ENCODE data around the gene CDH13.
A peak's percentile ranks its signal among the peaks of the same experiment; 100 is the strongest.

CDH13 gene

DNA sequence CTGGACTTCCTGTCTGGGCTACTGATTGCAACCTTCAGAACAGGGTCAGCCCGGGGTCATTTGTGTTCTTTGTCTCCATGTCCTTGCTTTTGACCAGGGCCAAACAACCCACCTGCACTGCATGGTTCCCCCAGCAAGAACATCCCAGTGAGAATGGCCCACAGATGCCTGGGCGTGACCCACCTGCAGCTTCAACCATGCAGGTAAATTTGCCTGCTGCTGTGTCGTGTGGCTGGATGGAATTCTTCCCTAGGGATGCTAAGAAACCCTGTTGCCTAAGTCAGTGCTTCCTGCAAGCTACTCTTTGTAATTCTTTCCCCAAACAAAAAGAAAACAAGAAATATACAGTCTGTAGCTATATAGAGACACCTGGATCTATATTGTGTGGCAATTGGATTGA, 12.5 kb downstream of the CDH13 start:
- Histone ChIP-seq H3K9ac (ENCODE audit: low read length) (no peak overlapping the region), H3K14ac (ENCODE audit: low read length) (no peak overlapping the region), H3K36me3 (ENCODE audit: control insufficient read depth in 1 of 2, insufficient read depth in 2 of 2, low read length in 2 of 2) (no peaks in the 10 kb centered on the region)

DNA sequence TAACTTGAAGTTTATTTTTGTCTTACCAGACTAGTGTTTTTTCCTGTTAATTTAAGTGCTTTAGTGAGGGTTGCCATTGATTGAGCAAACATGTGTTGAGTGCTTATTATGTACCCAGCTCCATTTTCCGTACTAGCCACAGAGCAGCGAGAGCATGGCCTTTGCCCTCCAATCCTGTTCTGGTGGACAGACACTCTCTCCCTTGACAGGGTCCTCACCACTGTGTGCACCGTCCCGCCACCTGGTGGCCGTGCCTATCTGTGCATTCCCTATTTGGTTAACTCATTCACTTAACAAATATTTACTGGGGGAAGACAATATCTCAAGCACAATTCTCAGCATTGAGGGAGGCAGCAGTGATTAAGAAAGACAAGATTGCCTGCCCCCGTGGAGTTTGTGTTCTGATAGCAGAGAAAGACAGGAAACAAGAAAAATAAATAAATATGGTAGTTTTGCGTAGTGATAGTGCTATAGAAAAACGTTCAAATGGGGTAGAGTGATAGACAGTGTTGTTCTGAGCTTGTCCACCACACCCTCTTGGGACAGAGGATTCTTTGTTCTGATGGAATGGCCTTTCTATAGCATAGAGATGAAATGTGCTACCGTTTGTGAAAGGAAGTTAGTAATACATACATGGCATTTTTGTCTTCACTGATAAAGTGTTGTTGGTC, 13.0 kb downstream of the CDH13 start:
- Histone ChIP-seq H3K4ac (ENCODE audit: low read depth, low read length) (no peak overlapping the region), H3K9me3 (ENCODE audit: insufficient read depth, low read depth, low read length) (no peaks in the 10 kb centered on the region), H3K9ac (ENCODE audit: low read length) (no peak overlapping the region), H3K79me2 (ENCODE audit: control insufficient read depth, insufficient read depth, low read length, poor library complexity) (no peaks in the 10 kb centered on the region), H3K27me3 (ENCODE audit: insufficient read depth, low read length) (no peaks in the 10 kb centered on the region), H3K4me3 (ENCODE audit: low read depth, low read length) (no peak overlapping the region), H3K4me2 (ENCODE audit: low read length) (no peak overlapping the region), H2BK12ac (ENCODE audit: low read length) (no peak overlapping the region), H2BK120ac (ENCODE audit: insufficient read depth, low read length, poor library complexity) (no peak overlapping the region), H4K8ac (ENCODE audit: low read depth, low read length) (no peak overlapping the region), H3K4me1 (ENCODE audit: control insufficient read depth in 1 of 2, insufficient read depth in 2 of 2, low read length in 2 of 2) (peaks cover 8 to 13% of the 10 kb centered on the region in 2 experiments), H2AK5ac (ENCODE audit: low read length) (no peak overlapping the region), H4K91ac (ENCODE audit: low read depth, low read length) (no peak overlapping the region), H3K79me1 (ENCODE audit: low read length) (peaks cover 1% of the 10 kb centered on the region), H3K27ac (ENCODE audit: low read depth, low read length) (no peak overlapping the region), H2BK5ac (ENCODE audit: low read depth, low read length, poor library complexity) (no peak overlapping the region), H4K12ac (ENCODE audit: low read depth, low read length) (no peak overlapping the region), H3K23ac (ENCODE audit: low read length) (no peak overlapping the region), H3K36me3 (ENCODE audit: control insufficient read depth in 1 of 2, insufficient read depth in 2 of 2, low read length in 2 of 2) (no peaks in the 10 kb centered on the region), H3K14ac (ENCODE audit: low read length) (no peak overlapping the region), H3K18ac (ENCODE audit: low read length) (no peak overlapping the region), H2AFZ (ENCODE audit: insufficient read depth, low read length, poor library complexity) (no peak overlapping the region)
- WGBS (ENCODE audit: extremely low coverage, insufficient coverage, insufficient read length): no CpG with 5 or more reads among the region's 9 CpGs
- peak in 1 of 2 donors; percentile 35 for DNase-seq

More for the DNA sequence above, 12.5 kb downstream of the CDH13 start:
- H3K18ac ChIP-seq (ENCODE audit: low read length): no peak overlapping the region
- H4K91ac ChIP-seq (ENCODE audit: low read depth, low read length): no peak overlapping the region
- WGBS (ENCODE audit: extremely low coverage, insufficient coverage, insufficient read length): no CpG with 5 or more reads among the region's 3 CpGs
- H2AK5ac ChIP-seq (ENCODE audit: low read length): peak overlapping the region; percentile 29
- no peak overlapping the region for H4K12ac ChIP-seq (ENCODE audit: low read depth, low read length)
- H3K27ac ChIP-seq (ENCODE audit: low read depth, low read length): no peak overlapping the region
- no peaks in the 10 kb centered on the region for H3K79me2 ChIP-seq (ENCODE audit: control insufficient read depth, insufficient read depth, low read length, poor library complexity)
- no peak overlapping the region for H3K23ac ChIP-seq (ENCODE audit: low read length)
- H2BK120ac ChIP-seq (ENCODE audit: insufficient read depth, low read length, poor library complexity): no peak overlapping the region
- no peak overlapping the region for H3K4ac ChIP-seq (ENCODE audit: low read depth, low read length)
- H3K27me3 ChIP-seq (ENCODE audit: insufficient read depth, low read length): no peaks in the 10 kb centered on the region
- no peak overlapping the region for H2AFZ ChIP-seq (ENCODE audit: insufficient read depth, low read length, poor library complexity)
- DNase-seq: peak in 1 of 2 donors; percentile 10
- H3K4me2 ChIP-seq (ENCODE audit: low read length): no peak overlapping the region
- H2BK5ac ChIP-seq (ENCODE audit: low read depth, low read length, poor library complexity): no peak overlapping the region
- H4K8ac ChIP-seq (ENCODE audit: low read depth, low read length): no peak overlapping the region
- no peak overlapping the region for H2BK12ac ChIP-seq (ENCODE audit: low read length)
- H3K4me1 ChIP-seq (ENCODE audit: control insufficient read depth in 1 of 2, insufficient read depth in 2 of 2, low read length in 2 of 2): peaks cover 5 to 10% of the 10 kb centered on the region in 2 experiments
- peaks cover 2% of the 10 kb centered on the region for H3K79me1 ChIP-seq (ENCODE audit: low read length)
- H3K9me3 ChIP-seq (ENCODE audit: insufficient read depth, low read depth, low read length): no peaks in the 10 kb centered on the region
- no peak overlapping the region for H3K4me3 ChIP-seq (ENCODE audit: low read depth, low read length)

DNA sequence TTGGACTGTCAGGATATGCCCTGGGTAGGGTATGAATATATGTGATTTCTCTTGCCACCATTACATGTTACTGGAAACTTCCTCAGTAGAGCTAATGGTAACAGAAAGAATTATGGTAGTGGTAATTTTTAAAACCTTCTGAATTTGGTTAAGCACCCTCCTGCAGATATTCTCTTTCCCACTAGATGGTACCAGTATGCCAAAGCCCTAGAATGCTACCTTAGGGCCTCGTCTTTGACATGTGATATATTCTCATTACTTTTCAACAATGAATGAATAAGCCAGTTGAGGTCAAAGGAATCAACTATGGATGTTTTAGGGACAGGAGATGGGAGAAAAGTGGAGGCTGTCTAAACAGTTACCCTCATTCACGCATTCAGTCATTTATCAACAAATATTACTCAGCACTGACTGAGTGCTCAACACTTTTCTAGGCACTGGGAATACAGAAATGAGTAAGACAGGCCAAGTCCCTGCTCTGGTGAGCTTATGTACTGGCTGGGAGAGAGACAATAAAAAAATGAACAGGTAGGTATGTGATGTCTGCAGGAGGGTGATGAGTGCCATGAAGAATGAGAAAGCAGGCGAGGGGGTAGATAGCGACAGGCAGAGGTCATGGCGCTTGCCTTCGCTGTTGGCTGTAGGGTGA, 14.7 kb downstream of the CDH13 start:
- no peaks in the 10 kb centered on the region for H3K9me3 ChIP-seq (ENCODE audit: insufficient read depth, low read depth, low read length)
- no peak overlapping the region for H3K4ac ChIP-seq (ENCODE audit: low read depth, low read length)
- no peaks in the 10 kb centered on the region for H3K79me2 ChIP-seq (ENCODE audit: control insufficient read depth, insufficient read depth, low read length, poor library complexity)
- no peak overlapping the region for H2BK5ac ChIP-seq (ENCODE audit: low read depth, low read length, poor library complexity)
- H3K18ac ChIP-seq (ENCODE audit: low read length): no peak overlapping the region
- H3K23ac ChIP-seq (ENCODE audit: low read length): no peak overlapping the region
- H2BK120ac ChIP-seq (ENCODE audit: insufficient read depth, low read length, poor library complexity): no peak overlapping the region
- H2AK5ac ChIP-seq (ENCODE audit: low read length): no peak overlapping the region
- no peak overlapping the region for H3K27ac ChIP-seq (ENCODE audit: low read depth, low read length)
- H2BK12ac ChIP-seq (ENCODE audit: low read length): peak overlapping the region; percentile 13
- no peak overlapping the region for H3K4me2 ChIP-seq (ENCODE audit: low read length)
- DNase-seq: no peak
- H2AFZ ChIP-seq (ENCODE audit: insufficient read depth, low read length, poor library complexity): no peak overlapping the region
- no peak overlapping the region for H3K4me3 ChIP-seq (ENCODE audit: low read depth, low read length)
- H3K27me3 ChIP-seq (ENCODE audit: insufficient read depth, low read length): no peaks in the 10 kb centered on the region
- H3K79me1 ChIP-seq (ENCODE audit: low read length): peaks cover 2% of the 10 kb centered on the region
- peaks cover 12 to 16% of the 10 kb centered on the region in 2 experiments for H3K4me1 ChIP-seq (ENCODE audit: control insufficient read depth in 1 of 2, insufficient read depth in 2 of 2, low read length in 2 of 2)
- no peak overlapping the region for H3K14ac ChIP-seq (ENCODE audit: low read length)
- no peak overlapping the region for H3K9ac ChIP-seq (ENCODE audit: low read length)
- H4K8ac ChIP-seq (ENCODE audit: low read depth, low read length): no peak overlapping the region
- WGBS (ENCODE audit: extremely low coverage, insufficient coverage, insufficient read length): no CpG with 5 or more reads among the region's 6 CpGs
- no peaks in the 10 kb centered on the region for H3K36me3 ChIP-seq (ENCODE audit: control insufficient read depth in 1 of 2, insufficient read depth in 2 of 2, low read length in 2 of 2)
- no peak overlapping the region for H4K91ac ChIP-seq (ENCODE audit: low read depth, low read length)
- H4K12ac ChIP-seq (ENCODE audit: low read depth, low read length): no peak overlapping the region

GRCh38 chr16:82643136-82643535, 16.4 kb downstream of the CDH13 start:
- H3K18ac ChIP-seq (ENCODE audit: low read length): no peak overlapping the region

More at GRCh38 chr16:82643136-82643535, 16.4 kb downstream of the CDH13 start:
- H3K23ac ChIP-seq (ENCODE audit: low read length): no peak overlapping the region
- no peak overlapping the region for H2BK12ac ChIP-seq (ENCODE audit: low read length)
- H3K36me3 ChIP-seq (ENCODE audit: control insufficient read depth in 1 of 2, insufficient read depth in 2 of 2, low read length in 2 of 2): no peaks in the 10 kb centered on the region
- no peaks in the 10 kb centered on the region for H3K79me2 ChIP-seq (ENCODE audit: control insufficient read depth, insufficient read depth, low read length, poor library complexity)
- H2BK5ac ChIP-seq (ENCODE audit: low read depth, low read length, poor library complexity): no peak overlapping the region
- H4K12ac ChIP-seq (ENCODE audit: low read depth, low read length): no peak overlapping the region
- peaks cover 12 to 16% of the 10 kb centered on the region in 2 experiments for H3K4me1 ChIP-seq (ENCODE audit: control insufficient read depth in 1 of 2, insufficient read depth in 2 of 2, low read length in 2 of 2)
- H4K8ac ChIP-seq (ENCODE audit: low read depth, low read length): no peak overlapping the region
- no peaks in the 10 kb centered on the region for H3K9me3 ChIP-seq (ENCODE audit: insufficient read depth, low read depth, low read length)
- H3K9ac ChIP-seq (ENCODE audit: low read length): no peak overlapping the region
- no peak overlapping the region for H3K4me2 ChIP-seq (ENCODE audit: low read length)
- H2AFZ ChIP-seq (ENCODE audit: insufficient read depth, low read length, poor library complexity): no peak overlapping the region
- no peak overlapping the region for H3K4ac ChIP-seq (ENCODE audit: low read depth, low read length)
- no peak overlapping the region for H2AK5ac ChIP-seq (ENCODE audit: low read length)
- H3K27ac ChIP-seq (ENCODE audit: low read depth, low read length): no peak overlapping the region
- no peaks in the 10 kb centered on the region for H3K27me3 ChIP-seq (ENCODE audit: insufficient read depth, low read length)
- H3K14ac ChIP-seq (ENCODE audit: low read length): no peak overlapping the region
- H3K4me3 ChIP-seq (ENCODE audit: low read depth, low read length): no peak overlapping the region
- H4K91ac ChIP-seq (ENCODE audit: low read depth, low read length): no peak overlapping the region
- no peak overlapping the region for H2BK120ac ChIP-seq (ENCODE audit: insufficient read depth, low read length, poor library complexity)
- WGBS (ENCODE audit: extremely low coverage, insufficient coverage, insufficient read length): no CpG with 5 or more reads among the region's 4 CpGs
- peaks cover 2% of the 10 kb centered on the region for H3K79me1 ChIP-seq (ENCODE audit: low read length)
- no peak for DNase-seq

All from trophoblast cell (in vitro differentiated cells and primary cell).